ENCODE results near the gene SH3RF2. TPM values are rescaled to one million over a fixed set of nuclear protein-coding genes. Genes with fewer than 3 reads are reported as not detected.
"Not testable (repeated sequence)": the region's sequence is repeated elsewhere in the genome, so short reads cannot be mapped to it uniquely, and the experiment has no call there.

The SH3RF2 gene
- total RNA-seq, 1 donor from 2014 or later = 0.17 TPM

DNA sequence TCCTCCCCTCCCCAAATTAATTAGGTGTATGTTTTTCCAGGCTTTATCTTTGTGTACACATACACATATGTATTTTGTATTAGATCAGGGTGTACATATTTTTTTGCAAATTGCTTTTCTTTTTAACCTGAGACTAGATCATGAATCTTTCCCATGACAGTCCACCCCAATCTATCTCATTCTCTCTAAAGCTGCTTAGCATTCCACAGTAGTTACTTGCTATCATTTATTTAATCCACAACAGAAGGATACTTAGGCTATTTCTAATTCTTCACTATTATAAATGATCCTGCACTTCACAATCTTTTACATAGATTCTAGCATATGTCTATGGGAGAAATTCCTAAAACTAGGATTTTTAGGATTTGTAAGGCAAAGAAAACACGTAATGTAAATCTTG, 43.9 kb downstream of the SH3RF2 start:
- DNase-seq = no peak

DNA sequence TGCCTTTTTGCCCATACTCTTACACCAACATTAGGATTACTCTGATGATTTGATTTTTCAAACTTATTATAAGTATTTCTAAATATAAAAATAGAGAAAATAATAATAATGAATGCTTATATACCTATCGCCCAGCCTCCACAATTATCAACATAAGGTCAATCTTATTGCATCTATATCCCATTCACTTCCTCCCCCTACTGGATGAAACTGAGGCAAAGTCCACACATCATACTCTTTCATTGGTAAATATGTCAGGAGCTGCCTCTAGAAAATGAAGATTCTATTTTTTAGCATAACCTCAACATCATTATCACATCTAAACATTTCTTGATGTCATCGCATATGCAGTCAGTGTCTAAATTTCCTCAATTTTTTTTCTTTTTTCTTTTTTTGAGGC, 44.3 kb downstream of the SH3RF2 start:
- DNase-seq = no peak

DNA sequence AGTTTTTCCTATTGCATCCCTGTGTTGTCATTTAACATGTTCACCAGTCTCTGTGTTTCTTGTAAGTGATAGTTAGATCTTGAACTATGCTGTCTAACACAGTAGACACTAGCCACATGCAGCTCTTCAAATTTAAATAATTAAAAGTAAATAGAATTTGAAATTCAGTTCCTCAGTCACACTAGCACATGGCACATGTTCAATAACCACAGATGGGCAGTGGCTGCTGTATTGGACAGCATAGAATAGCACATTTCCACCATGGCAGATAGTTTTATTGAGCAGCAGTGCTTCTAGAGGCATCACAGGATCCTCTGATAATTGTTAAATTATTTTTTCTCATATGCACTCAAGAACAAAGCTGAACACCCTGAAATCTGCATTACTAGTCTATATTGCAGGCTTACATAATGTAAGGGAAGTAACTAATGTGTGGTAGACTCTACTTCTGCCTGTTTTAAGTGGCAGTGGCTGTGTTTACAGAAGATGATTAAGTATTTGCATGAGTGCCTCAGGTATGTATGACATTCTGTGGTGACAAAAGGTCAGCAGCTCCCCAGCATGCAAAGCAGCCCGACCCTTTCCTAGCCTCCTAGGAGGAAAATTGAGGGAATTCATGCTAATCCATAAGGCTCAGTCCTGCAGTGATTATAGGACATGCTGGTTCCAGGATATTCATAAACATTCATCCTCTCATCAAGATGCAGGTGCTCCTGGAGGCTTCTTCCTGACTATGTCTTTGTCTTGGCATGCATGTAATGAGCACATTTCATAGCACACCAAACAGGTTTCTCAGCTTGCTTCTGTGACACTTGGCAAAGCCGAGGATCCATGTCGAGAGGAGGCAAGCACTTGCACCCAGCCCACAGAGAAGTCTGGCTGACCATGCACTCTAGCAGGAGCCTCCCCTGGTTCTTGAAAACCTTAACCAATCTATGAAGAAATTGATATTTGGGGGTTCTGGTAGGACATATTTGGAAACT, 45.5 kb downstream of the SH3RF2 start:
- no peak for DNase-seq

DNA sequence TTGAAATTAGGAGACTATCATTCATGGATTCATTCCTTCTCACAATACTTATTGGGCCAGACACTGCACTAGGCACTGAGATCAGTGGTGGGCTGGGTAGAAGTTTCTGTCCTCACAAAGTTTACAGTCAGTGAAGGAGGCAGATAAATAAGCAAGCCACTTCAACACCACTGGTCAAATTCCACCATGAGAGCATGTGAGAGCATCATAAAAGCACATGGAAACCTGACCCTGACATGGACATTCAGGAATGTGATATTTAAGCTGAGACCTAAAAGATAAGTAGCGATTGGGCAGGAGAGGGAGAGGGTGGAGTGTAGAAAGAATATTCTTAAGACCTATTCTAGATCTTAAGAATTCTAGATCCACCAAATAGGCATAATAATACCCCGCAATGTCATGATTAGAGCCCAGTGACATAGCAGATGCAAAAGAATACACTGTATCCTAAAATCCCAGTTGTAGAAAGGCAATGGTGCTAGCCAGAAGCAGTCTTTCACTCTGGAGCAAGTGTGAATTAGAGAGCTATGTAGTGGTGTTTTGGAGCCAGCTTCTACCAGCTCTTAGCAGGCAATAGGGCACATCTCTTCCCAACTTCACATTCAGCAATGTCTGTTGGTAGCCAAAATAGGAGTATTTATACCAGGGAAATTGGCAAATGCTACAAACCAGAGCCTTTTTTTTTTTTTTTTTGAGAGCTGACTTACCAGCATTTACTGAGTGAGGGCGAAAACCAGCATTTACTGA, 46.4 kb downstream of the SH3RF2 start:
- no peak for DNase-seq

DNA sequence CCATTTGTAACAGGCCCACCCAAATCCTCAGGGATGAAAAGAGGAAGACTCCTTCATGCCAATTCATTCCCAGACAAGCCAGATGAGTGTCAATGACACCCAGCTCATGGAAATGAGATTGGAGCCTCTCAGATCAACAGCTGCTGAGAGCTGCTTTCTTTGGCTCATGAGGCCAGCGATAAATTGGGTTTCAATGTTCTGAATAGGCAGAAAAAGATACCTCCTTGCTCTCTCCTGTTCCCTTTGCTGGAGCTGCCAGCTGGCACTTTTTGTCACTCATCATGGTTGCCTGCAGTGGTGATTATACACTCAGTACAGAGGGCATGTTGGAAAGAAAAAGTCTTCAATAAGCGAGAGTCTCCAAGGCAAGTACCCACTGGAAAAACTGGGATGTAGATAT, 47.1 kb downstream of the SH3RF2 start:
- DNase-seq = no peak

DNA sequence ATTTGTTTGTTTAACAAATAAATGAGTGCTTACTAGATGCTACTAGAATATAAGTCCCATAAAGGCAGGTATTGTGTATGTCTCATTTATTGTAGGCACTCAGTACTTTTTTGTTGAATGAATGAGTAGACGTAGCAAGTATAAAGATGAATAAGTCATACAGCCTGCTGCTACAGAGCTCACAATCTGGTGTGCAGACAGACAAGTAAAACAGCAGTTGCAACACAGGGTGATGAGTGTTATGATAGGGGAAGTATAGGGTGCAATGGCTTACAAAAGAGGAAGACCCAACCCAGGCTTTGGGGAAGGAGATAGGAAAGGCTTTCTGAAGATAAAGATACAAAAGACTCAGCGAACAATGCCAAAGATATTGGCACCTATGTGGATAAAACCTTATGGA, 47.7 kb downstream of the SH3RF2 start:
- no peak for DNase-seq

DNA sequence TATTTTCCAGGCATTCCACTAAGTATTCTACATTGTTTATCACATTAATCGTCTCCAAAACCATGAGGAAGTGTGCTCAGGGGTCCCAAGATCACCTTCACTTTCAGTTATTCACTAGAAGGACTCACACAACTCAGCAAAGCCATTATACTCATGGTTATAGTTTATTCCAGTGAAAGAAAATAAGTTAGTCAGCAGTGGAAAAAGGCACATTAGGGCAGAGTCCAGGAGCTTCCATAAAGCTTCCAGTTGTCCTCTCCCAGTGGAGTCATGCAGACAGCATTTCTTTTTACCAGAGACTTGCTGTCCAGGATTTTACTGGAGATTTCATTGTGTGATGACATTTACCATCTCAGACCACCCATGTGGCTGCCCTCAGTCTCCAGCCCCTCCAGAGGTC, 51.5 kb downstream of the SH3RF2 start:
- DNase-seq = no peak

DNA sequence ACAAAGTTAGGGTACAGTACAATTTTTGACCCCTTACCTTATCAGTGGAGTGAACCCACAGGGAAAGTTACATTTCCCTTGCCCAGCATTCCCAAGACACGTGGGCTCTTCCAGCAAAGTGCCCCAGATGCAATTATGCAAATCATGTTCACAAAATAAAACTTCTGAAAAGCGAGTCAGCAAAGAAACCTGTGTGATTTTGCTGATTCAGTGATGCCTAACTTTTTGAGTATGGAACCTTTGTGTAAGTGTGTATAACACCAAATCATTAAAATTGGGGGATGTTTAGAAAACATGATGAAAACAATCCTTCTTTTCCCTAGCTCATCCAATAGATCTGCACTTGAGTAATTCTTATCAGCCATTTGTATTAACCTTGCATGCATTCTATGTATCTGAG, 52.6 kb downstream of the SH3RF2 start:
- no peak for DNase-seq

DNA sequence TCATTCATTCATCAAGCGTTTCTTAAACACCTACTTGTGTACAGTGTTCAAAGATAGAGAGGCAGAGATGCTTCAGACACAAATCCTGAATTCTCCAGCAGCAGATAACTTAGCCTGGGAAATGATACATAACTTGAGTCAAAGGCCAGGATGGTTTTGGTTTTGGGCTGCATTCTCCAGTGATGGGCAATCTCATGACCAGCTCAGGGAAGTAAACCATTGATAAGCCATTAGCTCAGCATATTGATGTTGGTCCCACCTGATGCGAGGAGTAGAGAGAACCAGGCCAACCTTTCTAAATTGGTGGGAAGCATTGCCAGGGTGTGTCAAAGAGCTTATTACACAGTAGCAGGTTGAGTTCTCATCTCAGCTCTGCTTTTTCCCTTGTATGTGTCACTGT, 53.0 kb downstream of the SH3RF2 start:
- DNase-seq = no peak

DNA sequence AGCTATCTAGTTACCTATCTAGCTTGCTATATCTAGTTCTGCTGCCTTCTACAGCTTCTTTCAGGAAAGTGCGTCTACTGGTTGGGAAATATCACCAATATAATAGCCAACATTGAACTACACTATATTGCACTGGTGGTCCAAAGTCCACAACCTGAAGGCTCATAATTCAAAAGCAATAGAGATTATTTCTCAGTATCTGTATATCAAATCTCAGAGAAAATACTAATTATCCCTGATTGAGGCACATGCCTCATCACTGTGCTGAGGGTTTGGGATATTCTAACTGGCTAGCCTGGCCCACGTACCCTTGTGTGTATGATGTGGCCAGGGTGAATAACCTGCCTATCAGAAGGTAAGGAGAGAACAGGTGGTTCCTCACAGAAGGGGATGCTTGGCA, 53.8 kb downstream of the SH3RF2 start:
- DNase-seq = no peak

DNA sequence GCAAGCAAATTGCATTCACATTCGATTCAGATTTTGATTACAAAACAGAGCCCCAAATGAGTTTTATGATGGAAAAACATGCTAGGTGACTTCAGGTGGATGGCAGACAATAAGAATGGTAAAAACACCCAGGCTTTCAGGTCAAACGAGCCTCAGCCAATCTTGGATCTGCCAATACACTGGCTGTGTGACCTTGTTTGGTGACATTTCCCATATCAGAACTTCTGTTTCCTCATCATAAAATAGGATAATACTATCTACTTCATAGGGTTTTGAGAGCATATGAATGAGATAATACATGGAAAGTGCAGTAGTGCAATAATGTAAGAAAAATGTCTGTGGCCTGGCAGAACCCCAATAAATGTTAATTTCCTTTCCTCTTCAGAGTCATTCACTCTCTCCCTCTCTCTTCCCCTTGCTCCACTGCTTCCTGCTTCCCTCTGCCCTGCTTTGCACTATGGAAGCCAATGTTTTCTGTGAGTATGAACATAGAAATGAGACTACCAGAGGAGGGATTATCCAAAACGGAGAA, 54.7 kb downstream of the SH3RF2 start:
- no peak for DNase-seq

DNA sequence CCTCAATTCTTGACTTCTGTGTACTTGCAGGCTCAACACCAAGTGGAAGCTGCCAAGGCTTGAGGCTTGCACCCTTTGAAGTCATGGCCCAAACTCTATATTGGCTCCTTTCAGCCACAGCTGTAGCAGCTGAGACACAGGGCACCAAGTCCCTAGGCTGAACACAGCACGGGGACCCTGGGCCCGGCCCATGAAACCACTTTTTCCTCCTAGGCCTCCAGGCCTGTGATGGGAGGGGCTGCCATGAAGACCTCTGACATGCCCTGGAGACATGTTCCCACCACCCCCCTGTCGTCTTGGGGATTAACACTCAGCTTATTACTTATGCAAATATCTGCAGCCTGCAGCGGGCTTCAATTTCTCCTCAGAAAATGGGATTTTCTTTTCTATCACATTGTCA, 57.2 kb downstream of the SH3RF2 start:
- not testable (repeated sequence) for DNase-seq

DNA sequence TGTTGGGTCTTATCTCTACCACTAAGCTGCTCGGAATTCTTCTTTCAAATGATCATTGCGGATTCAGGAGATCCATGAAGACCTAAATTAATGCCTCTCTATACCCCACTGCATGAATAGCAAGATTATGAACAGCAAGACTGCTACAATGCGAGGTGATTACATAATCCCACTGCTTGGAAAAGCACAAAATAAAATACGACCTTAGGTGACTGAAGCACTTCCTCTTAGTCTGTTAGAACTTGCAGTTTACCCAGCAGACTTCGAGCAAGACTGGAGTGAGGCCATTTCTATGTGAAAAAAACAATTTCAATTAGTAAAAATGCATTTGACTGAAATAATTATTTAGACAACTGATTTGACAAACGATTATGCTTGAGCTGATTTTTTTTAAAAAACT, 59.8 kb downstream of the SH3RF2 start:
- no peak for DNase-seq

DNA sequence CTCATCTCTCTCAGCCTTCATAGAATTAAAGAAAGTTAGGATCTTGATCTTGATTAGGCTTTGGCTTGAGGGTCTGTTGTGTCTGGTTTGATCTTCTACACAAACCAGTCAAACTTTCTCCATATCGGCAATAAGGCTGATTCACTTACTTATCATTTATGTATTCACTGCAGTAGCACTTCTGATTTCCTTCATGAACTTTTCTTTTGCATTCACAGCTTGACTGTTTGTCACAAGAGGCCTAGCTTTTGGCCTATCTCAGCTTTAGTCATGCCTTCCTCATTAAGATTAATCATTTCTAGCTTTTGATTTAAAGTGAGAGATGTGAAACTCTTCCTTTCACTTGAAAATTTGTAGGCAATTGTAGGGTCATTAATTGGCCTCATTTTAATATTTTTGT, 62.8 kb downstream of the SH3RF2 start:
- DNase-seq = no peak

DNA sequence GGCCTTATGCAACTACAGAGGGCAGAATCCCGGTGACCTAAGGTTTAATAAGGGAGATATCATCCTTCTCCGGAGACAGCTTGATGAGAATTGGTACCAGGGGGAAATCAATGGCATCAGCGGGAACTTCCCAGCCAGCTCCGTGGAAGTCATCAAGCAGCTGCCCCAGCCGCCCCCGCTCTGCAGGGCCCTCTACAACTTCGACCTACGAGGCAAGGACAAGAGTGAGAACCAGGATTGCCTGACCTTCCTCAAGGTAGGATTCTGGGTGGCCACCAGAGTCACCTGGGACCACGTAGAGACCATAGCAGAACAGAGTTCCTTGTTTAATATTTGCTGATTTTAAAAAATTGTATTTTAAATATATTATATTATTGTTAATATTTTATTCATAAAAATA, 63.7 kb downstream of the SH3RF2 start:
- no peak for DNase-seq

DNA sequence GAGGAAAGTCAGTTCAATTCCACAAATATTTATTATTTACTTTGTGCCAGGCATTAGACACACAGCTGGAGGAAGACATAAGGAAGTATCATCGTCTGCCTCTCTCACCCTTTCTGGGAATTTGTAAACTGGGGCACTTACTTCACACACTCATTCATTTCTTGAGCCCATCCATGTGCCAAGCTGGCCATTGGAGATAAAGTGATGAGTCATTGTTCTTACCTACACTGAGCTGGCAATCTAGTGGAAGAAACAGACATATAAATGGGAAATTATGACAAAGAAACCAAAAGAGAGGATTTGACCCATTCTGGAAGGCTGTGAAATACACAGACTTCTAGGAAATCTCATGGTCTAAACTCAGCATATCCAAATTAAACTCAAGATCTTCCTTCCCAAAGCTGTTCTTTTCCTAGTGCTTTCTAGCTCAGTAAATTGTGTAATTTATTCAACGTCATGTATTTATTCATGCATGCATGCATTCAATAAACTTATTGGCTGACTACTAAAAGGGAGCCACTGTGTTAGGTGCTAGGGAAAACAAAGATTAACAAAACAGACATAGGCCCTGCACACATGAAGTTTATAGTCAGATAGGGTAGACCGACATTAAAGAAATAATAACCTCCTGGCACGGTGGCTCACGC, 65.3 kb downstream of the SH3RF2 start:
- DNase-seq = no peak

DNA sequence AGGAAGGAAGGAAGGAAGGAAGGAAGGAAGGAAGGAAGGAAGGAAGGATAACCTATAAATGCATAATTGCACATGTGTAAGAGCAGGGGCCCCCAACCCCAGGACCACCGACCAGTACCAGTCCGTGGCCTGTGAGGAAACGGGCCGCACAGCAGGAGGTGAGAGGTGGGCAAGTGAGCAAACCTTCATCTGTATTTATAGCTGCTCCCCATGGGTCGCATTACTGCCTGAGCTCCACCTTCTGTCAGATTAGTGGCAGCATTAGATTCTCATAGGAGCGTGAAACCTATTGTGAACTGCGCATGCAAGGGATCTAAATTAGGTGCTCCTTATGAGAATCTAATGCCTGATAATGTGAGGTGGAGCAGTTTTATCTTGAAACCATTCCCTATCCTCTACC, 66.1 kb downstream of the SH3RF2 start:
- no peak for DNase-seq

DNA sequence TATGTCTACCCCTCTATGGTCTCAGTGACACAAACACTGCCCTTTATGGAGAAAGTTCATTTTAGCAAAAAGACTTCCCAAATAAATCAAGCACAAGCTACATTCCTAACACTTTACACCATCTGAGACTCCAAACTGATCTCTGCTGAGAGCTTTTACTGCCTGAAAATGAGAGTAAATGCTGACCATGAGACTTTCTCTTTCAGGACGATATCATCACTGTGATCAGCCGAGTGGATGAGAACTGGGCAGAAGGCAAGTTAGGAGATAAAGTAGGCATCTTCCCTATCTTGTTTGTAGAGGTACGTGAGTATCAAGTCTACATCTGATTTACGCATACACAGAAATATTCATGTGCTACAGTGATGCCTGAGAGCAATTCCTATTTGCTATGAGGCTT, 67.5 kb downstream of the SH3RF2 start:
- no peak for DNase-seq

DNA sequence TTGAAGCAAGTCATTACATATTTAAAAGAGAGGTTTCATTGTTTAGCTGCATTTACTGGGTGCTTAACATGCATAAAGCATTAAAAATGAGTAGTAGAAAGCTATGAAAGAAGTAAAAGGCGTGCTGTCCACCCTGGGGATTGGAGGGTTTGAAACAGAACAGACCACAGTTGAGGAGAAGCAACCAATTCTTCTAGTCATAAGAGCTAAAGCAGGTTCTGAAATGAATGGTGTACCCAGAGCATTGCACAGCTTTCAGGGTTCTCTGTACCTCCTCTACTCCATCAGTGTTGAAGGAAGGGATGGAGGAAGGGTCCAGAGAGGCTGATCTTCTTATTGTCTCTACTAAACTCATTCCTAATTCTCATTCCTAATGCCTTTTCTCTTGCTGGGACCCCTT, 68.9 kb downstream of the SH3RF2 start:
- DNase-seq = no peak

DNA sequence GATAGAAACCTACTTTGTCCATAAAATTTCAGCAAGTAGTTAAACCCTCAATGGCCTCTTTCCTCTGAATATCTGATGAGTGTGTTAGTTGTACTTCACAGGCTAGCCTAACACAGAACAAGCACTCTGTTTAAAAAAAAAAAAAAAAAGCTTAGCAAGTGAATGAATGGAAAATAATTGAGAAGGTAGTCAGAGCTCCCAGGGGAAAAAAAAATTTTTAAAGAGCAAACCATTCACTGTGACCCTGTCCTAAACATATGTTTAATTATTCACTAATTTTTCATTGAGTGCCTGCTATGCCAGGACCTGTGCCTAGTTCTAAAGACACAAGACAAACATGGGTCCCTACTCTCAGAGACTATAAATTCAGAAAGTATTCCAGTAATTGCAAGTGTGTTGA, 69.3 kb downstream of the SH3RF2 start:
- DNase-seq = no peak

DNA sequence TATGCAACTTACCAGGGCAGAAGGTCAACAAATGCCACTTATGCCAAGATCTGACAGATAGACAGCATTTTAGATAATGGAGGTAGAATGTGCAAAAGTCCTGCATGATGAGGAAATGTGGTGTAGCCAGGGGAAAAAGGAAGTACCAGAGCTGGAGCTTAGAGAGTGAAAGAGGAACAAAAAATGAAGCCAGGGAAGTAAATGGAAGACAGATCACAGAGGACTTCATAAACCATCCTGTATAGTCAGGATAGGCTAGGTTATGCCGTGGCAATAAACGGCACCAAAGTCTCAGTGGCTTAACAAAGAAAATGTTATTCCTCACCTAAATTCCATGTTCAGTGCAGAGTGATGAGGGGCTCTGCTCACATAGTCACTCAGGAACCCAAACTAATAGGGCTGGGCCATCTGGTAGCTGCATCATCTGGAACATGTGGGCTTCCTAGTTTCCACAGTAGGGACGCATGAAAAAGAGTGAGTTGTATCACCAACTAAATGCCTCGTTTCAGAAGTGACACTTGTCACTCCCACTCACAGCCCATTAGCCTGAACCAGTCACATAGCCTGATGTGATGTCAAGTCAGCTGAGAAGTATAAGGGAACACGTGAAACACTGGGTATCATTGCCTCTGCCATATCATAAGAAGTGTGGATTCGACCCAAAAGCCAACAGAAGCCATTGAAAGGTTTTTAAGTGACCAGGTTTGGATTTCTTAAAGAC, 70.3 kb downstream of the SH3RF2 start:
- no peak for DNase-seq

DNA sequence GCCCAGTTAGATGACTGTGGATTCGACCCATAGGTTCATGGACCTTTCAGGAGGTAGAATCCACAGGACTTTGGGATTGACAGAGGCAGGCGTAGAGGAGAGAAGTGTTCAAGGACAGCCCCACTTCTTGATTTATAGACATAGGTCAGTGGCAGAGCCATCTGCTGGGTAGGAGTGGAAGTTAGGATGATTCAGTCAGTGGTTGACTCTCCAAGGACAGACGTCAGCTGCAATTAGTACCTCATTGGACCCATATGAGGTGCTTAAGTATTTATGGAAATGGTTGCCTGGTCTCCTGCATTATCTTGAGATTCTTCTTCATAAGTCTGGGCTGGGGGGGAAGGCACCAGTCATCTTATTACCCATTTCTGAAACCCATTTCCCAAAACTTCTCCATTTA, 70.9 kb downstream of the SH3RF2 start:
- DNase-seq = no peak

DNA sequence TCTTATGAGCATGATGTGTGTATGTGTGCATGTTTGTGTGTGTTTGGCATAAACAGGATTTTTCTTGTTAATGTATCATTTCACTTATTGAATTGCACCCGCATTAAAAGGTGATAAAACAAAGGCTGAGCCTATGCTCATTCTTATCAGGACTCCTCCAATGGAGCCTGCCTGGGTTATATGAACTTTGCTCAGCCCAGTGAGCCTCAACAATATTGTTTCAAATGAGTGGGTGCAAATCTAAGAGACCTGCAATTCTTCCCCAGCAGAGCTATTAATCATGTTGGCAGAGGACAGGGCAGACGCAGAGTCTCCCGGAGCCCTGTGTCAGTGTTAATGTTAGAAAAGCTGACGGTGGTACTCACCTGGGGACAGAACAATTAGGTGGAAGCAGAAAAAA, 71.6 kb downstream of the SH3RF2 start:
- no peak for DNase-seq

Data from dermis blood vessel endothelial cell (primary cell).